Loucy (cell line): ENCODE data around the gene MOB1B.

Source experiments
- CTCF ChIP-seq: fragments of 200-600 bp; sonication (generic); conservative IDR thresholded peaks from 2 replicates; pipeline ENCODE4 v1.5.1; 2014; ENCODE audit warnings: mild to moderate bottlenecking, antibody characterized with exemption, low read length
- EZH2phosphoT487 ChIP-seq: fragments of 200-600 bp; IDR thresholded peaks from 2 replicates; pipeline ENCODE4 v1.6.1; 2018; ENCODE audit warnings: antibody characterized with exemption, mild to moderate bottlenecking, moderate library complexity, borderline replicate concordance

- TF ChIP-seq CTCF (no peak), EZH2phosphoT487 (no peak)
Measured at GRCh38 chr4:70958681-70959080, 56.5 kb downstream of the MOB1B start.
